ENCODE data around the gene KREMEN1. TPM values are rescaled to one million over a fixed set of nuclear protein-coding genes. Genes with fewer than 3 reads are reported as not detected.

The KREMEN1 gene
- total and polyA plus RNA-seq, 10 of the 15 experiments (the other 5 are each of a cell fraction or from before 2014, with no cell fraction given): 0.10 to 2.5 (median 0.20) TPM; not detected in 1

GRCh38 chr22:29048822-29049654 lies 23.8 kb upstream of the KREMEN1 start:
- FAIRE-seq (no peak), ATAC-seq (no peak), DNase-seq (ENCODE audit: low read depth, low spot score) (no peak)
- intact Hi-C loops (cut with micrococcal nuclease; ENCODE audit: unreplicated experiment): loop anchor here (10.0 kb wide), 1 partner anchor 106 kb away; no protein-coding TSS in a partner anchor
- Histone ChIP-seq H3K36me3 (ENCODE audit: control insufficient read depth in 2 of 2, insufficient read depth in 2 of 2, low read length in 1 of 2) (peaks cover 0 to 22% of the 10 kb centered on the region in 2 experiments; a peak in 2 of 4 replicates), H4K20me1 (ENCODE audit: control insufficient read depth, insufficient read depth) (no peaks in the 10 kb centered on the region), H2AFZ (ENCODE audit: control insufficient read depth, low read depth, low read length) (no peak overlapping the region), H3K9me3 (replicated peaks; ENCODE audit: control insufficient read depth, insufficient read depth, low read length) (no peaks in the 10 kb centered on the region), H3K4me2 (ENCODE audit: control insufficient read depth, insufficient read depth) (no peak overlapping the region), H3K27me3 (replicated peaks in 1 of 2; ENCODE audit: control insufficient read depth in 2 of 2, insufficient read depth in 2 of 2, low read length in 1 of 2) (peaks cover 0 to 2% of the 10 kb centered on the region in 2 experiments; a peak in 2 of 4 replicates), H3K79me2 (ENCODE audit: control insufficient read depth, insufficient read depth, low read length) (no peaks in the 10 kb centered on the region), H3K27ac (ENCODE audit: control insufficient read depth, insufficient read depth) (no peak overlapping the region), H3K4me3 (no peak overlapping the region), H3K4me1 (ENCODE audit: control insufficient read depth, insufficient read depth, low read length) (no peaks in the 10 kb centered on the region), H3K9ac (ENCODE audit: control insufficient read depth, insufficient read depth, low read length) (no peak overlapping the region)
- ChIA-PET POLR2A (interaction anchor here (0.5 kb wide), 1 partner anchor 167 kb away, joined by 4 read pairs; no protein-coding TSS in a partner anchor), SMC1A (ENCODE audit: uncharacterized antibody, unreplicated experiment) (interaction anchor here (2.2 kb wide), 1 partner anchor 105 kb away, joined by 6 read pairs; no protein-coding TSS in a partner anchor), RAD21 (ENCODE audit: unreplicated experiment) (interaction anchor here (0.8 to 1.7 kb wide), 4 partner anchors 26 to 142 kb away, joined by 3 to 4 read pairs (median 4); no protein-coding TSS in a partner anchor), CTCF (interaction anchor here (0.6 to 1.1 kb wide), 2 partner anchors 14 to 1337 kb away, joined by 3 to 4 read pairs; no protein-coding TSS in a partner anchor)
- in situ Hi-C loops (cut with MboI): loop anchor here (25.0 kb wide), 1 partner anchor 1012 kb away; no protein-coding TSS in a partner anchor
- BruUV-seq (replicated peaks): no TSS peak
- TF ChIP-seq ASH2L (IDR thresholded peaks at IDR 0.05; ENCODE audit: borderline replicate concordance, low read depth): no peak
- 69% methylated on average over 31 of the region's 31 CpGs for WGBS (ENCODE audit: insufficient coverage, insufficient replicate concordance, low lambda C conversion rate, missing lambda C conversion rate)

- no TSS peak for BruUV-seq (replicated peaks)
- FAIRE-seq (no peak), ATAC-seq (no peak), DNase-seq (ENCODE audit: low read depth, low spot score) (no peak)
- Histone ChIP-seq H3K4me3 (no peak overlapping the region), H3K27me3 (replicated peaks in 1 of 2; ENCODE audit: control insufficient read depth in 2 of 2, insufficient read depth in 2 of 2, low read length in 1 of 2) (peaks cover 0 to 2% of the 10 kb centered on the region in 2 experiments; a peak in 2 of 4 replicates), H3K9me3 (replicated peaks; ENCODE audit: control insufficient read depth, insufficient read depth, low read length) (no peaks in the 10 kb centered on the region), H3K36me3 (ENCODE audit: control insufficient read depth in 2 of 2, insufficient read depth in 2 of 2, low read length in 1 of 2) (peaks cover 0 to 22% of the 10 kb centered on the region in 2 experiments; a peak in 2 of 4 replicates), H3K4me1 (ENCODE audit: control insufficient read depth, insufficient read depth, low read length) (no peaks in the 10 kb centered on the region), H4K20me1 (ENCODE audit: control insufficient read depth, insufficient read depth) (no peaks in the 10 kb centered on the region), H3K4me2 (ENCODE audit: control insufficient read depth, insufficient read depth) (no peak overlapping the region), H3K79me2 (ENCODE audit: control insufficient read depth, insufficient read depth, low read length) (no peaks in the 10 kb centered on the region), H3K9ac (ENCODE audit: control insufficient read depth, insufficient read depth, low read length) (no peak overlapping the region), H3K27ac (ENCODE audit: control insufficient read depth, insufficient read depth) (no peak overlapping the region), H2AFZ (ENCODE audit: control insufficient read depth, low read depth, low read length) (no peak overlapping the region)
- intact Hi-C loops (cut with micrococcal nuclease; ENCODE audit: unreplicated experiment) (loop anchor here (10.0 kb wide), 1 partner anchor 105 kb away; no protein-coding TSS in a partner anchor), in situ Hi-C loops (cut with MboI) (loop anchor here (25.0 kb wide), 1 partner anchor 1012 kb away; no protein-coding TSS in a partner anchor)
- CTCF ChIA-PET: interaction anchor here (0.8 kb wide), 1 partner anchor 9 kb away, joined by 3 read pairs; no protein-coding TSS in a partner anchor
- POLR2A ChIA-PET: interaction anchor here (0.5 kb wide), 1 partner anchor 168 kb away, joined by 4 read pairs; no protein-coding TSS in a partner anchor
- RAD21 ChIA-PET (ENCODE audit: unreplicated experiment): interaction anchor here (1.0 to 1.1 kb wide), 2 partner anchors 25 to 103 kb away, joined by 3 to 4 read pairs; no protein-coding TSS in a partner anchor
- WGBS (ENCODE audit: insufficient coverage, insufficient replicate concordance, low lambda C conversion rate, missing lambda C conversion rate): 72% methylated on average over 38 of the region's 38 CpGs
- SMC1A ChIA-PET (ENCODE audit: uncharacterized antibody, unreplicated experiment): no interaction called here
- TF ChIP-seq NR2F1 (conservative IDR thresholded peaks at IDR 0.05) (no peak), TARDBP (IDR thresholded peaks at IDR 0.05; ENCODE audit: borderline replicate concordance) (no peak), ZNF384 (IDR thresholded peaks at IDR 0.05; ENCODE audit: borderline replicate concordance, low read depth, low read length) (no peak), ZNF687 (IDR thresholded peaks at IDR 0.05) (no peak), ZBED1 (IDR thresholded peaks at IDR 0.05; ENCODE audit: borderline replicate concordance) (no peak), CTCF (IDR thresholded peaks at IDR 0.05 in 2 of 3, conservative IDR thresholded peaks at IDR 0.05 in 1 of 3; ENCODE audit: control insufficient read depth in 2 of 3, extremely low read depth in 1 of 3, insufficient read depth in 1 of 3, low read depth in 3 of 3, low read length in 3 of 3) (no peak)
Observed at GRCh38 chr22:29049655-29050263, 23.1 kb upstream of the KREMEN1 start.
